Measurements from ENCODE around the gene GATA5. TPM values are rescaled to one million over a fixed set of nuclear protein-coding genes. Genes with fewer than 3 reads are reported as not detected.

The GATA5 gene
- total and polyA plus RNA-seq, 2 donors from 2014 or later: 1.0 to 6.9 TPM

GRCh38 chr20:62472138-62472940 is 3.5 kb downstream of the GATA5 start:
- intact Hi-C loops (cut with DNase I): no loop called here
- Histone ChIP-seq H3K9ac (ENCODE audit: low read length in 3 of 3) (no peak overlapping the region), H3K4me3 (ENCODE audit: low read length in 3 of 3) (no peak overlapping the region), H3K4me1 (ENCODE audit: control insufficient read depth in 2 of 3, insufficient read depth in 2 of 3, low read depth in 1 of 3, low read length in 3 of 3) (peaks cover 0 to 3% (median 0%) of the 10 kb centered on the region in 3 donors), H3K27ac (ENCODE audit: low read depth in 2 of 2, low read length in 2 of 2) (no peak overlapping the region), H3K36me3 (ENCODE audit: control insufficient read depth in 2 of 3, insufficient read depth in 3 of 3, low read length in 3 of 3) (no peaks in the 10 kb centered on the region), H3K27me3 (ENCODE audit: control insufficient read depth, insufficient read depth, low read length) (peaks cover 3% of the 10 kb centered on the region), H3K9me3 (ENCODE audit: control insufficient read depth in 2 of 3, insufficient read depth in 1 of 3, low read length in 3 of 3) (no peaks in the 10 kb centered on the region)
- TF ChIP-seq CTCF (IDR thresholded peaks at IDR 0.05; ENCODE audit: borderline replicate concordance, extremely low read depth, insufficient read depth): no peak
- FAIRE-seq (no peak), DNase-seq (no peak)

- TF ChIP-seq CTCF (IDR thresholded peaks at IDR 0.05; ENCODE audit: borderline replicate concordance, extremely low read depth, insufficient read depth): no peak
- no peak for DNase-seq
- peaks cover 3% of the 10 kb centered on the region for H3K27me3 ChIP-seq (ENCODE audit: control insufficient read depth, insufficient read depth, low read length)
- H3K36me3 ChIP-seq (ENCODE audit: control insufficient read depth in 2 of 3, insufficient read depth in 3 of 3, low read length in 3 of 3): no peaks in the 10 kb centered on the region
- intact Hi-C loops (cut with DNase I): no loop called here
- FAIRE-seq: no peak
- no peak overlapping the region for H3K27ac ChIP-seq (ENCODE audit: low read depth in 2 of 2, low read length in 2 of 2)
- no peak overlapping the region for H3K4me3 ChIP-seq (ENCODE audit: low read length in 3 of 3)
- H3K4me1 ChIP-seq (ENCODE audit: control insufficient read depth in 2 of 3, insufficient read depth in 2 of 3, low read depth in 1 of 3, low read length in 3 of 3): peaks cover 0 to 2% (median 0%) of the 10 kb centered on the region in 3 donors
- H3K9me3 ChIP-seq (ENCODE audit: control insufficient read depth in 2 of 3, insufficient read depth in 1 of 3, low read length in 3 of 3): no peaks in the 10 kb centered on the region
- H3K9ac ChIP-seq (ENCODE audit: low read length in 3 of 3): no peak overlapping the region
These were observed 5.3 kb downstream of the GATA5 start for GRCh38 chr20:62470459-62470858.

DNA sequence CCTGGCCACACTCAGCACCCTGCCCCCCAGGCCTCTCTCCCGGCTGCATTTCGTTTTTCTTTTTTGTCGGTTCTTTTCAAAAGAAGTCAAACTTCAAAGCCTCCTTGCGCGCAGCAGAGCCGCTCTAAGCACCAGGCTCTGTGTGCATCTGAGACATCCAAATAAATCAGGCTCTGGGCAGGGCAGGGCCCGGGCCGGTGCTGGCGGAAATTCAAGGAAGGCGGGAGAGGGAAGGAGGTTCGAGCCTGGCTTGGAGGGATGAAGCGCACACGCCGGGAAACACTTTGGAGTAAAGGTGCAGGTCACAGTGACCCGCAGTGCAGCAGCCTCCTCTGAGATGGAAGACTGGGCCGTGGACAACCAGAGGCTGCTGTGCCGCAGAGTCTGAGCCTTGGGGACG is 5.8 kb downstream of the GATA5 start:
- Histone ChIP-seq H3K9me3 (ENCODE audit: control insufficient read depth in 2 of 3, insufficient read depth in 1 of 3, low read length in 3 of 3) (no peaks in the 10 kb centered on the region), H3K4me1 (ENCODE audit: control insufficient read depth in 2 of 3, insufficient read depth in 2 of 3, low read depth in 1 of 3, low read length in 3 of 3) (no peaks in the 10 kb centered on the region), H3K27me3 (ENCODE audit: control insufficient read depth, insufficient read depth, low read length) (peaks cover 3% of the 10 kb centered on the region), H3K27ac (ENCODE audit: low read depth in 2 of 2, low read length in 2 of 2) (no peak overlapping the region), H3K4me3 (ENCODE audit: low read length in 3 of 3) (no peak overlapping the region), H3K36me3 (ENCODE audit: control insufficient read depth in 2 of 3, insufficient read depth in 3 of 3, low read length in 3 of 3) (no peaks in the 10 kb centered on the region), H3K9ac (ENCODE audit: low read length in 3 of 3) (no peak overlapping the region)
- DNase-seq (peak in 3 of 5 donors; percentile 62 to 72 (median 65)), FAIRE-seq (no peak)
- TF ChIP-seq CTCF (IDR thresholded peaks at IDR 0.05; ENCODE audit: borderline replicate concordance, extremely low read depth, insufficient read depth): no peak
- intact Hi-C loops (cut with DNase I): no loop called here

Measured in kidney (tissue), 14 donors.